GM18951 (cell line): ENCODE data around the gene RNLS.

Experiments
- POLR2A ChIP-seq: IDR thresholded peaks from 4 replicates; pipeline ENCODE4 v1.6.1; 2011; ENCODE audit warnings: mild to moderate bottlenecking; ENCODE audit not compliant: insufficient read length, insufficient read depth; ENCODE audit errors: extremely low read depth
- in situ Hi-C: fragments of 300-500 bp; cut with MboI; formaldehyde crosslinking; loops from one replicate; pipeline ENCODE4 v1.12.0; 2022; ENCODE audit warnings: low sequenced_read_pairs, mixed read lengths, inconsistent platforms; ENCODE audit not compliant: unreplicated experiment

The RNLS gene

DNA sequence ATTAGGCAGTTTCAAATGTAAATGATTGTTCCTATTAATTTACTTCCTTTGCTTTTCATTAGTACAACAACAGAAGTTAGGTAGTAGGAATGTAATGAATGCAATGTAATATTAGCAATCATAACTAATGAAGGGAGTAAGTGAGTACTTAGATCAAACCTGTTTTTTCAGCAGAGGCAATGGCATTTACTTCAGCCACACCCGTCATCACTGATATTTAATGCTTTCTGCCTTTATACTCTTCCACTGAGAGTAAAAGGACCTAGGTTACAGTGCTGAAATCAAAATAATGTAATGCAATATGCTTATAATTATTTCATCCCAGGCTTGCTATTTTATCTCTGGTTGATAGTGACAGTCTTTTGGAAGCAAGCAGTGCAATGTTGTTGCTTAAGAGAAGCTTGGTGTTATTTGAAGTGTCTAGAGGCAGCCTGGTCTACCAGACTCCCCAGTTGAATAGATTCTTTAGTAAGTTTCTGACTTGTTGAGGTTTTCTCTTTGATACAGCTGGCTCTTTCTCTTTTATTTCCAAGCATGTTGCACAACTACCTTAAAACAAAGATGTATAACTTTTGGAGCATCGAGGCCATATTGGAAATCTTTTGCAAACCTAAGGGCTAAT lies 149.4 kb downstream of the RNLS start:
- in situ Hi-C loops: no loop called here
- no peak for TF ChIP-seq POLR2A

DNA sequence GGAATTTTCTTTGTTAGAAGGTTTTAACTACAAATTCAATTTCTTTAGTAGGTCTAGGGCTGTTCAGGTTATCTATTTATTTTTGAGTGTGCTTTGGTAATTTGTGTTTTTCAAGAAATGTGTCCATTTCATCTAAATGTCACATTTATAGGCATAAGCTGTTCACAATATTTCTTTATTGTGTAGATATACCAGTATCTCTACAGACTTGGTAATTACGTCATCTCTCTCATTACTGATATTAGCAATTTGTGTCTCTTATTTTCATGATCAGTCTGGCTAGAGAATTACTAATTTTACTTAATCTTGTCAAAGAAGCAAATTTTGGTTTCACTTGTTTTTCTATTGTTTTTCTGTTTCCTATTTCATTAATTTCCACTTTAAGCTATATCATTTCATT lies 152.0 kb downstream of the RNLS start:
- no peak for TF ChIP-seq POLR2A
- in situ Hi-C loops: no loop called here

DNA sequence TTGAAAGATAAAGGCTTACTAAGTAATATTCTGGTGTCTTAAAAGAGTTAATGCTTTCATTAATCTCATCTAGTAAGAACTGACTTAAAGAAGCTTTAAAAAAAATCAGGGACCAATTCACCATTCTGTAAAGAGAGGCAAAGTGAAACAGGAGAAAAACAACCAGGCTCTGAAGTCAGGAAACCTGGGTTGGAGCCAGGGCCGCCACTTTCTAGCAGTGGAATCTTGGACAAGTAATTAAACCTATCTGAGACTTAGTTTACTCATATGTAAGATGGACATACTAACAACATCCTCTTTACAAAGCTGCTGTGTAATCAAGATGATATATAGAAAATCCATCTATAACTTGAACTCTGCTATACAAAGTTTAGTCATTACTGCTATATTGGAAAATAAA lies 154.1 kb downstream of the RNLS start:
- in situ Hi-C loops: no loop called here
- TF ChIP-seq POLR2A: no peak

DNA sequence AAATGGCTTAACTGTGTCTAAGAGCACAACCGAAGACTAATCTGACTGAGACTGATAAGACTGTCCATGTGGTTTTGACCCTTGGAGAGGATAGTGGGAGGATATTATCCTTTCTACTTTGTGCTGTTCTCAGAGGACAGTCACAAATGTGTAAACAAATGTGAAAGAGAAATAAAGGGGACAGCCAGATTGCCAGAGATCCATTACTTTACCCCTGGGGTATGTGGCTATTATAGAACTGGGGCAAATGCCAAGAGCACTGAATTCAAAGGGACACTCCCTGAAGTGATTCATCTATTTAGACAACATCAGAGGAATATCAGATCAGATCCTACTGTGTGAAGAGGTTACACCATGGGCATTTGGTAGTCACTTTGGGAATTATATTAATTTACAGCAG lies 154.7 kb downstream of the RNLS start:
- TF ChIP-seq POLR2A: no peak
- in situ Hi-C loops: no loop called here

DNA sequence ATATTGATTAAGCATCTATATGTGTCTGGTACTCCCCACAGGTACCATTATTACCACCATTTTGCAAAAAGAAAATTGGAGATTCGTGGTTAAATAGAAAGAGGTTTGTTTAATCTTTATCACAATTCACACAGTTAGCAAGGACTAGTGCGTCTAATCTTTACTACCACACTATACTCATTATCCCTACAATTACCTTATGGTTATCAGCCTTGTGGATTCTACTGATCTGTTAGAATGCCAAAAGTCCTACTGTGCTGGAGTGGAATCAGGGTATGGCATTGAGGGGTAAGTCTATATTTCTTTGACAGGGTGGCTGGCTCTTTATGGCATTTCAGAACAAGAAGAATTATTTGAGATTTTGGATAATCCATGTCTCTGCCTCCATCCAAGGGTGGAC lies 156.1 kb downstream of the RNLS start:
- in situ Hi-C loops: no loop called here
- TF ChIP-seq POLR2A: no peak

DNA sequence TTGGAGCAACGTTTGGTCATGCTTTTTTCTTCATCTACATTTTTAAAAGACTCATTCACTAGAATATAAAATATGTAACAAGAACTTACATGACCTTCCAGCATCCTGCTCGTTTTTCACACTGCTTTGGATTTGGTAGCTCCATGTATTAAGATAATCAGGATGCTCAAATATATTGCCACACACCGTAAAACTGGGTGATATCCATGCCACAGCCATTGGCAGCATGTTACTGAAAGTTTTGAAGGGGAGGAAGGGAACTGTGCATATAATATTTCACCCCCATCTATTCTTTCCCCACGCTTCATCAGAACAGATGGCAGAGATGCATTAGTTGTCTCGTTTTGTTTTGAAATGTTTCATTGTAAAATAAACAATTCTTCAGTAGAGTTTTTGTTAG lies 158.2 kb downstream of the RNLS start:
- in situ Hi-C loops: no loop called here

DNA sequence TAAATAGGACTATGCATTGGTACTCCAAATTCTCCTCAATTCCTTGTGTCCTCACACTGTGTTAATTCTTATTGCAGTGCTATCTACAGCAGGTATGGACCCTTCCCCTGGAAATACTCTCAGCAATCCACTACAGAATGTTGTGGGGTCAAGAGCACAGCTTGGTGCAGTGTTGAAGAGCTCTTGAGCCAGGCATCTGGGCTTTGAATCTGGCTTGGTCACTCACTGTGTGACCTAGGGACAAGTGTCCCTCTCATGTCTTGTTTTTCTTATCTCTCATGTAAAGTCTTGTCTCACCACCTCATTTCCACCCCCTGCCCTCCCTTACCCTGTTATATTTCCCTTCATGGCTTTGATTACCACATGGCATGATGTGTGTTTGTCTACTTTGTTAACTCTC lies 159.4 kb downstream of the RNLS start:
- in situ Hi-C loops: no loop called here
- TF ChIP-seq POLR2A: no peak

More for the DNA sequence above, 158.2 kb downstream of the RNLS start:
- TF ChIP-seq POLR2A: no peak

DNA sequence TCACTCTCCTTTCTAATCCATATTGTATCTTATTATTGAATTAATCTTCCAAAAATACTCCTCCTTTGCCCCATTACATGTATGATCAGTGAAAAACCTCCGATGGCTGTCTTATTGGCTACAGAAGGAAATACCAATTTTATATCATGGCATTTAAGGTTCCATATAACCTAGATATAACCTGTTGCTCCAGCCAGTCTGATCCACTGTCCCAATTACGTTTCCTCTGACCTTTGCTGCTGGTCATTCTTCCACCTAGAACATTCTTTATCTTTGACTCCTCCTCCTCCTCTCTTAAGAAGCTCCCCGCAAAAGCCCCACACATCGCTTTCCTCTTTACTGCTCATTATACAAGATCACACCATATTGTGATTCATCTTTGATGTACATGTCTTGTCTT lies 161.5 kb downstream of the RNLS start:
- TF ChIP-seq POLR2A: no peak
- in situ Hi-C loops: no loop called here

DNA sequence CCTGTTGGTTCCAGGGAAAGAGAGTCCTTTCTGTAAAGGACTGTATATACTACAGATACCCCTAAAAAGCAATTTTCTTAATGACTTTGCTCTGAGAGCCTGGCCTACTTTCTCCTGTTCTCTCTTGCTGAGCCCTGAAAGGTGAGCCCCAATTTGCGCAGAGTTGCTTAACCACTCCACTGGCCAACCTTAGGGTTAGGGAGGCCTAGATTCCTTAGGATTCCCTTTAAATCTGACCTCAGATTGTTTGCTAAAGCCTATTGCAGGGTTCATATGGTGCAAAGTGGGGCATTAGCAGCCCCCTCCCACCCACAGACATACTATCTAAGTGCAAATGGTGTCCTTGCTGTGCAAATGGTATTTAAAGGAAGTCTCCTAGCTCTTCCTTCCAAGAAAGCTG lies 164.2 kb downstream of the RNLS start:
- no peak for TF ChIP-seq POLR2A
- in situ Hi-C loops: no loop called here

DNA sequence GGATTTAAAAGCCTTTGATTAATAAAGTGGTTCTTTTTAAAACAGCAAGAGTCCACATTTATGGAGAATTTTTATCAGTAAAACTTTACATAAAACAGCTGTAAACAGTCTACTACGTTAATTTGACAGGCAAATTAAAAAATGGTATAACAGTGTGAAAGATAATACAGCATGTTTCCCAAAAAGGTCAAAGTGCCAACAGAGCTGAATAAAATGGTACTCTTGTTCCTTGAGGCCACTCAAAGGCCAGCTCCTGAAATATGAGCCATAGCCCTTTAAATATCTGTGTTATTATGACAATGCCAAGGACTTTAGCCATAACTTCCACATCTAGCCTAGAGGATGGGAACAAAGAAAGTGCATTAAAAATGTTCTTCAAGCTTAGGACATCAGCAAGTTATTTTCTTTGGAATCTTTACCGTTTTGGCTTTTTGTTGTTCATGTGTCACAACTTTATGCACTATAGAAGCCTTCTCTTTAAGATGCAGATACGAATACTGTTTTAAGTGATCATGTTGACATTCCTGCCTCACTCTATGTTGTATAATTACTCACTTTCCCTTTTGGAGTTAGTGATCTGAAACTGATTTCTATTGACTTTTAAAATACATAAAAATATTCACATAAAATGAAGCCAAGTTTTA lies 165.6 kb downstream of the RNLS start:
- no peak for TF ChIP-seq POLR2A
- in situ Hi-C loops: no loop called here

DNA sequence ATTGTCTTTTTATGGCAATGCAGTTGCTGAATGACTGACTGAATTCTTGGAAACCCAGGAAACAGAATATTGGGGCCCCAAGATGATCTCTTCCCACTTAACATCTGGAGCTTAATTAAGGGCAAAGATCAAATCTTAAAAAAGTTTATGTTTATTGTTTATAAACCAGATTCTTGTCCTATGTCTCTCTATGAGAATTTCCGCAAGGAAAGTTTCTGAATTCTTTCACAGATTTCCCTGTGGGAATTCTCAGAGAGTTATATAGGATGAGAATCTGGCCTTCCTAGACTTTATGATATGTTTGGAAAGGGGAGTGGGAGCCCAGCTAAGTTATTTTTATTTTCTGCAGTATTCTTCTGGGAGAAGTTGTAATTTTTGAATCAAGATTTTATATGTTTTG lies 166.3 kb downstream of the RNLS start:
- in situ Hi-C loops: no loop called here
- TF ChIP-seq POLR2A: no peak

DNA sequence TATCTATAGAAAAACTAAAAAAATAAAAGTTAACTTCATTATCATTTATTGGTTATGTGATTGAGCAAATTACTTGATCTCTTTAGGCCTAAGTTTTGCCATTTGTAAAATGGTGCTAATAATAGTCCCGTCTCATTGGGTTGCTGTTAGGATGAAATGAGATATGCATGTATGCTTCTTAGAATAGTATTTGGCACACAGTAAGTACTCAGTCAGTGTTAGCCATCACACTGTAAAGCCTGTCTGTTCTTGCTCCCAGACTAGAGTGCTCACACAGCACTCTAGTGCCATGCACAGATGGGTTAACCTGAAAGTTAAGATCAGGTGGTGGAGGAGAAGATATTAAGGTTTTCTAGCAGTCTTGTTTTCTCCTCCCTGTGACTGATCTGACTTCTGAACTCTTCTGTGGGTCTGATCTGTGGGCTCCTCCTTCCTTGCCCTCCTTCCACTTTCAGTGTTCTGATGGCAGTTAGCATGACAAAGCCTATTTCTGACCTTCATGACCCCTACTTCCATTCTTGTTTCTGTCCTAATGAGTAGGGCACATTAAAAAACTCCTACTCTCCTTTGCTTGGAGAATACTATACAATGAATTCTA lies 167.5 kb downstream of the RNLS start:
- no peak for TF ChIP-seq POLR2A
- in situ Hi-C loops: no loop called here

DNA sequence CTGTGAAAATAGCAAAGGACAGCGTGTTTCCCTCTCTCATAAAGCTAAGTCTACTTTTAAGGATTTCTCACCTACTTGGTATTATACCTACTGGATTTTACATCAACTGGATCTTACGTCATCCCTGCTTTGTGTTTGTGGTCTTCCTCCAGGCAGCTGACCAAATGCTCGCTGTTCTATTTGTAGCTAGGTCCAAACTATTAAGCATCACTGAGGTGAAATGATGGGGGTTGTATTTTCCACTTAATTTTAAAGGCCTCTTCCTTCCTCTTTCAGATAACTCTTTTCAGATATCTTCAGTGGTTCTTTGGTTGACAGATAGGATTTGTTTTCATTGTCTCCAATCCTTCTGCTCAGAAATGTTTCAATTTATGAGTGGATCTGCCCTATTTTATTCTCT lies 169.7 kb downstream of the RNLS start:
- TF ChIP-seq POLR2A: no peak
- in situ Hi-C loops: no loop called here

DNA sequence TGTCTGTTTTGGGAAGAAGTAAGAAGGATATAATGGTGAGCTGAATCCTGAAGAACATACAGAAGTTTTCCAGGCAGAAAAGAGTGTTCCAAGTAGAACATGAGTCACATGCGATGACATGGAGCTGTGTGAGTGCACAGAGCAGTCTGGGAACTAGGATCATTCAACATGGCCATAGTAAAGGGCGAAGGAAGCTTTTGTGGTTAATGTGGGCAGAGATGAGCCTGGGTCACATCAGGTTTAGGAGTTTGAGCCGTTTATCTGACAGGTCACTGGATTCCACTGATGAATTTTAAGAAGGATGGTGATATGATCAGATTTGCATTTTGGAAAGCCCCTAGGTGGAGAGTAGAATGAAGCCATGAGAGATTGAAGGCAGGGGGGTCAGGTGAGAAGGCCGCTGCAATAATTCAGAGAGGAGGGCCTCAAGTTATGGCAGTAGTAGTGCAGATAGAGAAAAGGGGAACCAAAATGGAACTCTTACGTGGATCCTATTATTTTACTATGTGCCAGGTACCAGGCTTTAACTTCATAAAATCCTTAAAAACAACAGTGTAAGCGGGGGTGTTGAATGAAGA lies 171.3 kb downstream of the RNLS start:
- in situ Hi-C loops: no loop called here
- no peak for TF ChIP-seq POLR2A

DNA sequence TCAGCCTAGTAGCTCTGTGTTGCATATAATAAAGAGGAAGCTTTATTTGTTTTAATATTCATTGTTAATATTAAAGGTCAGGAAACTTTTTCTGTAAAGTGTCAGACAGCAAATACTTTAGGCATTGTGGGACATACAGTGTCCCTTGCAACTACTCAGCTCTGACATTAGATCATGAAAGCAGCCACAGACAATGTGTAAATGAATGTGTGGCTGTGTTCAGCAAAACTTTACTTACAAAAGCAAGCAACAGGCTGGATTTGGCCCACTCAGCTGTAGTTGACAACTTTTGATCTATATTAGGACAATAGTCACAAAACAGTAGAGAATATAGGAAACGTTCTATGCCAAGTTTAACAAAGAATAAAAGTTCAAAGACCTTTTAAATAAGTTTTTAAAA lies 173.3 kb downstream of the RNLS start:
- TF ChIP-seq POLR2A: no peak
- in situ Hi-C loops: no loop called here

DNA sequence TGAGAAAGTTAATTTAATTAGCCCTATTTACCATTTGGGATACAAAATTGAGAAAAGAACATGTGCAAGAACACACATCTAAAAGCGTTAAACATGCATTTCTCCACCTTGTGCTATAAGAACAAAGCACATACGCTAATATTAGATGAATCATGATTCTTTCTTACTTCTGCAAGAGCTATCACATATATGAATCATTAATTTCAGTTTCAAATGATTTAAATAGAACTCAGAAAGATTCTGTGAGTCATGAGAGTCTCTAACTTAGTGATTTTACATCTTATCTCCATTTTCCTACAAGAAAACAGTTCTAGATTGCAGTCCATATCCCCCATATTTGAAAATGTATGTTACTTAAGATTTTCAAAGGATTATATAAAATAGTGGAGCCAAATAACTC lies 173.9 kb downstream of the RNLS start:
- no peak for TF ChIP-seq POLR2A
- in situ Hi-C loops: no loop called here
